Trophoblast cell (in vitro differentiated cells and primary cell): Measurements from ENCODE around the gene PLPP4.

Experiments used
- DNase-seq, 2 donors: peaks; one replicate each; pipeline ENCODE4 v3.0.0-alpha.2; 2016
- H2AFZ ChIP-seq: 2 replicates; pipeline ENCODE4 v1.6.1; 2013; ENCODE audit warnings: low read length, moderate library complexity, mild to moderate bottlenecking; ENCODE audit not compliant: insufficient read depth, poor library complexity
- H2AK5ac ChIP-seq: 2 replicates; pipeline ENCODE4 v1.6.1; 2013; ENCODE audit warnings: mild to moderate bottlenecking, low read length
- H2BK120ac ChIP-seq: 2 replicates; pipeline ENCODE4 v1.6.1; 2013; ENCODE audit warnings: low read length, mild to moderate bottlenecking, moderate library complexity; ENCODE audit not compliant: insufficient read depth, poor library complexity
- H2BK12ac ChIP-seq: 2 replicates; pipeline ENCODE4 v1.6.1; 2013; ENCODE audit warnings: mild to moderate bottlenecking, low read length, moderate library complexity
- H2BK5ac ChIP-seq: 2 replicates; pipeline ENCODE4 v1.6.1; 2013; ENCODE audit warnings: low read length, low read depth, moderate library complexity, mild to moderate bottlenecking; ENCODE audit not compliant: poor library complexity
- H3K14ac ChIP-seq: 2 replicates; pipeline ENCODE4 v1.6.1; 2013; ENCODE audit warnings: mild to moderate bottlenecking, low read length
- H3K18ac ChIP-seq: 2 replicates; pipeline ENCODE4 v1.6.1; 2013; ENCODE audit warnings: mild to moderate bottlenecking, low read length
- H3K23ac ChIP-seq: 2 replicates; pipeline ENCODE4 v1.6.1; 2013; ENCODE audit warnings: low read length
- H3K27ac ChIP-seq: 2 replicates; pipeline ENCODE4 v1.5.1; 2013; ENCODE audit warnings: low read depth, mild to moderate bottlenecking, inconsistent platforms, low read length, moderate library complexity
- H3K27me3 ChIP-seq: 2 replicates; pipeline ENCODE4 v1.6.1; 2013; ENCODE audit warnings: inconsistent platforms, mild to moderate bottlenecking, low read length, moderate library complexity; ENCODE audit not compliant: insufficient read depth
- H3K36me3 ChIP-seq, 2 experiments: 1 replicate in 1 of 2; 2 replicates in 1 of 2; pipeline ENCODE4 v1.6.1; 2013; ENCODE audit warnings: low read length in 2 of 2, mild to moderate bottlenecking in 2 of 2, moderate library complexity in 1 of 2; ENCODE audit not compliant: insufficient read depth in 2 of 2, control insufficient read depth in 1 of 2
- H3K4ac ChIP-seq: 2 replicates; pipeline ENCODE4 v1.6.1; 2013; ENCODE audit warnings: low read depth, mild to moderate bottlenecking, low read length, moderate library complexity
- H3K4me1 ChIP-seq, 2 experiments: 1 replicate in 1 of 2; 2 replicates in 1 of 2; pipeline ENCODE4 v1.6.1; 2013; ENCODE audit warnings: low read length in 2 of 2, mild to moderate bottlenecking in 2 of 2, moderate library complexity in 1 of 2; ENCODE audit not compliant: insufficient read depth in 2 of 2, control insufficient read depth in 1 of 2
- H3K4me2 ChIP-seq: 2 replicates; pipeline ENCODE4 v1.6.1; 2013; ENCODE audit warnings: inconsistent platforms, mild to moderate bottlenecking, low read length, moderate library complexity
- H3K4me3 ChIP-seq: 2 replicates; pipeline ENCODE4 v1.5.1; 2013; ENCODE audit warnings: mild to moderate bottlenecking, low read depth, low read length, inconsistent platforms
- H3K79me1 ChIP-seq: one replicate; pipeline ENCODE4 v1.6.1; 2013; ENCODE audit warnings: low read length
- H3K79me2 ChIP-seq: 2 replicates; pipeline ENCODE4 v1.6.1; 2013; ENCODE audit warnings: low read length, mild to moderate bottlenecking; ENCODE audit not compliant: control insufficient read depth, insufficient read depth, poor library complexity
- H3K9ac ChIP-seq: 2 replicates; pipeline ENCODE4 v1.6.1; 2013; ENCODE audit warnings: mild to moderate bottlenecking, low read length
- H3K9me3 ChIP-seq: 2 replicates; pipeline ENCODE4 v1.6.1; 2013; ENCODE audit warnings: low read depth, mild to moderate bottlenecking, control low read depth, inconsistent platforms, low read length; ENCODE audit not compliant: insufficient read depth
- H4K12ac ChIP-seq: 2 replicates; pipeline ENCODE4 v1.6.1; 2013; ENCODE audit warnings: low read depth, mild to moderate bottlenecking, low read length, moderate library complexity
- H4K8ac ChIP-seq: 2 replicates; pipeline ENCODE4 v1.6.1; 2013; ENCODE audit warnings: low read depth, mild to moderate bottlenecking, low read length, moderate library complexity
- H4K91ac ChIP-seq: one replicate; pipeline ENCODE4 v1.6.1; 2013; ENCODE audit warnings: low read depth, mild to moderate bottlenecking, low read length, moderate library complexity
- WGBS: extraction: QIAGEN DNeasy Blood & Tissue Kit; methylation state at CpG from one replicate; pipeline ENCODE4 v1.1.7; 2013; ENCODE audit warnings: missing lambda C conversion rate; ENCODE audit not compliant: insufficient read length, insufficient coverage; ENCODE audit errors: extremely low coverage; 5-methylcytosine and 5-hydroxymethylcytosine counted together

Gene PLPP4

GRCh38 chr10:120607710-120608703, 151.0 kb downstream of the PLPP4 start:
- no peak for DNase-seq

GRCh38 chr10:120609006-120609405, 152.0 kb downstream of the PLPP4 start:
- no peaks in the 10 kb centered on the region for H3K27me3 ChIP-seq
- no CpG with 5 or more reads among the region's 5 CpGs for WGBS

More at GRCh38 chr10:120607710-120608703, 151.0 kb downstream of the PLPP4 start:
- Histone ChIP-seq H4K12ac (no peak overlapping the region), H3K4me1 (no peaks in the 10 kb centered on the region), H4K8ac (no peak overlapping the region), H3K9ac (no peak overlapping the region), H3K27ac (no peak overlapping the region), H4K91ac (no peak overlapping the region), H3K27me3 (no peaks in the 10 kb centered on the region), H2BK12ac (no peak overlapping the region), H2AFZ (no peak overlapping the region), H3K23ac (no peak overlapping the region), H3K36me3 (no peaks in the 10 kb centered on the region), H2BK5ac (no peak overlapping the region), H3K79me1 (no peaks in the 10 kb centered on the region), H3K14ac (no peak overlapping the region), H3K4ac (no peak overlapping the region), H2BK120ac (no peak overlapping the region), H3K18ac (no peak overlapping the region), H3K79me2 (no peaks in the 10 kb centered on the region), H3K4me3 (no peak overlapping the region), H3K4me2 (no peak overlapping the region), H2AK5ac (no peak overlapping the region), H3K9me3 (no peaks in the 10 kb centered on the region)
- no CpG with 5 or more reads among the region's 5 CpGs for WGBS

GRCh38 chr10:120610791-120611190, 153.8 kb downstream of the PLPP4 start:
- no peak overlapping the region for H3K14ac ChIP-seq

More at GRCh38 chr10:120609006-120609405, 152.0 kb downstream of the PLPP4 start:
- Histone ChIP-seq H2AFZ (no peak overlapping the region), H3K23ac (no peak overlapping the region), H3K79me2 (no peaks in the 10 kb centered on the region), H2BK5ac (no peak overlapping the region), H3K9me3 (no peaks in the 10 kb centered on the region), H3K27ac (no peak overlapping the region), H4K8ac (no peak overlapping the region), H3K36me3 (no peaks in the 10 kb centered on the region), H2BK120ac (no peak overlapping the region), H3K4ac (no peak overlapping the region), H4K91ac (no peak overlapping the region), H3K14ac (no peak overlapping the region), H2AK5ac (no peak overlapping the region), H3K79me1 (no peaks in the 10 kb centered on the region), H3K4me1 (no peaks in the 10 kb centered on the region), H3K9ac (no peak overlapping the region), H3K4me3 (no peak overlapping the region), H3K18ac (no peak overlapping the region), H3K4me2 (no peak overlapping the region), H2BK12ac (no peak overlapping the region), H4K12ac (no peak overlapping the region)
- no peak for DNase-seq

GRCh38 chr10:120612756-120613155, 155.7 kb downstream of the PLPP4 start:
- Histone ChIP-seq H4K12ac (no peak overlapping the region), H3K4me3 (no peak overlapping the region), H3K9me3 (no peaks in the 10 kb centered on the region), H3K4me1 (no peaks in the 10 kb centered on the region), H3K36me3 (no peaks in the 10 kb centered on the region), H3K14ac (no peak overlapping the region), H3K27ac (no peak overlapping the region), H3K79me1 (no peaks in the 10 kb centered on the region), H2BK120ac (no peak overlapping the region), H3K4ac (no peak overlapping the region), H3K23ac (no peak overlapping the region), H3K9ac (no peak overlapping the region), H2AK5ac (no peak overlapping the region), H2AFZ (no peak overlapping the region), H2BK12ac (no peak overlapping the region), H3K79me2 (no peaks in the 10 kb centered on the region), H3K4me2 (no peak overlapping the region), H2BK5ac (no peak overlapping the region), H3K18ac (no peak overlapping the region), H4K91ac (no peak overlapping the region), H4K8ac (no peak overlapping the region), H3K27me3 (no peaks in the 10 kb centered on the region)
- no peak for DNase-seq
- no CpG with 5 or more reads among the region's 2 CpGs for WGBS

More at GRCh38 chr10:120610791-120611190, 153.8 kb downstream of the PLPP4 start:
- no peaks in the 10 kb centered on the region for H3K79me1 ChIP-seq
- H3K18ac ChIP-seq, result no peak overlapping the region
- H4K8ac ChIP-seq, result no peak overlapping the region
- H3K4me3 ChIP-seq, result no peak overlapping the region
- H3K4me1 ChIP-seq, result no peaks in the 10 kb centered on the region
- H2BK12ac ChIP-seq, result no peak overlapping the region
- no peaks in the 10 kb centered on the region for H3K27me3 ChIP-seq
- H3K27ac ChIP-seq, result no peak overlapping the region
- no peak overlapping the region for H3K23ac ChIP-seq
- H4K12ac ChIP-seq, result no peak overlapping the region
- H2BK5ac ChIP-seq, result no peak overlapping the region
- no peak overlapping the region for H2AK5ac ChIP-seq
- DNase-seq, result no peak
- no peak overlapping the region for H3K4ac ChIP-seq
- H3K79me2 ChIP-seq, result no peaks in the 10 kb centered on the region
- no peaks in the 10 kb centered on the region for H3K9me3 ChIP-seq
- no peak overlapping the region for H3K4me2 ChIP-seq
- no peak overlapping the region for H2BK120ac ChIP-seq
- H3K9ac ChIP-seq, result no peak overlapping the region
- no peak overlapping the region for H4K91ac ChIP-seq
- no peaks in the 10 kb centered on the region for H3K36me3 ChIP-seq
- H2AFZ ChIP-seq, result no peak overlapping the region
